HEK293 (cell line): ENCODE data around the gene PRMT7.

Experiments used
- ELK4 ChIP-seq: IDR thresholded peaks from 2 replicates; pipeline ENCODE4 v1.6.1; 2011; ENCODE audit warnings: mild to moderate bottlenecking, low read depth, low read length, borderline replicate concordance
- IKZF3 ChIP-seq: fragments of 450-650 bp; IDR thresholded peaks from 2 replicates; pipeline ENCODE4 v1.5.0; 2018; ENCODE audit warnings: missing biosample characterization, mild to moderate bottlenecking, missing genetic modification characterization, moderate library complexity
- OVOL3 ChIP-seq: fragments of 450-650 bp; formaldehyde crosslinking; IDR thresholded peaks from 2 replicates; pipeline ENCODE4 v1.5.1; 2016; ENCODE audit warnings: missing biosample characterization, missing genetic modification characterization
- PRDM2 ChIP-seq: fragments of 450-650 bp; formaldehyde crosslinking; IDR thresholded peaks from 2 replicates; pipeline ENCODE4 v1.5.1; 2016; ENCODE audit warnings: missing biosample characterization, missing genetic modification characterization, borderline replicate concordance
- SP7 ChIP-seq: fragments of 450-650 bp; formaldehyde crosslinking; IDR thresholded peaks from 2 replicates; pipeline ENCODE4 v1.5.1; 2016; ENCODE audit warnings: missing biosample characterization, missing genetic modification characterization
- WT1 ChIP-seq: fragments of 450-650 bp; formaldehyde crosslinking; IDR thresholded peaks from 2 replicates; pipeline ENCODE4 v1.5.1; 2016; ENCODE audit warnings: missing biosample characterization, missing genetic modification characterization
- YY1 ChIP-seq: fragments of 450-650 bp; formaldehyde crosslinking; IDR thresholded peaks from 2 replicates; pipeline ENCODE4 v1.5.1; 2018; ENCODE audit warnings: missing biosample characterization, missing genetic modification characterization
- ZBTB21 ChIP-seq: fragments of 450-650 bp; formaldehyde crosslinking; IDR thresholded peaks from 2 replicates; pipeline ENCODE4 v1.5.1; 2017; ENCODE audit warnings: missing biosample characterization, missing genetic modification characterization
- ZBTB6 ChIP-seq: fragments of 450-650 bp; formaldehyde crosslinking; IDR thresholded peaks from 2 replicates; pipeline ENCODE4 v1.5.1; 2017; ENCODE audit warnings: missing biosample characterization, missing genetic modification characterization
- ZBTB7A ChIP-seq: fragments of 450-650 bp; formaldehyde crosslinking; IDR thresholded peaks from 2 replicates; pipeline ENCODE4 v1.5.1; 2016; ENCODE audit warnings: low read depth, missing biosample characterization, missing genetic modification characterization
- ZBTB8A ChIP-seq: fragments of 450-650 bp; formaldehyde crosslinking; IDR thresholded peaks from 2 replicates; pipeline ENCODE4 v1.5.1; 2016; ENCODE audit warnings: missing biosample characterization, missing genetic modification characterization
- ZFP41 ChIP-seq: fragments of 450-650 bp; formaldehyde crosslinking; IDR thresholded peaks from 2 replicates; pipeline ENCODE4 v1.5.1; 2016; ENCODE audit warnings: missing biosample characterization, missing genetic modification characterization, borderline replicate concordance
- ZNF10 ChIP-seq: fragments of 450-650 bp; formaldehyde crosslinking; IDR thresholded peaks from 2 replicates; pipeline ENCODE4 v1.5.1; 2017; ENCODE audit warnings: missing biosample characterization, missing genetic modification characterization
- ZNF214 ChIP-seq: fragments of 450-650 bp; formaldehyde crosslinking; IDR thresholded peaks from 2 replicates; pipeline ENCODE4 v1.5.1; 2017; ENCODE audit warnings: missing biosample characterization, mild to moderate bottlenecking, missing genetic modification characterization, borderline replicate concordance
- ZNF26 ChIP-seq: fragments of 450-650 bp; formaldehyde crosslinking; IDR thresholded peaks from 2 replicates; pipeline ENCODE4 v1.5.1; 2016; ENCODE audit warnings: missing biosample characterization, missing genetic modification characterization
- ZNF266 ChIP-seq: fragments of 450-650 bp; formaldehyde crosslinking; IDR thresholded peaks from 2 replicates; pipeline ENCODE4 v1.5.1; 2016; ENCODE audit warnings: missing biosample characterization, missing genetic modification characterization, low read depth
- ZNF335 ChIP-seq: fragments of 450-650 bp; formaldehyde crosslinking; conservative IDR thresholded peaks from 2 replicates; pipeline ENCODE4 v1.5.1; 2016; ENCODE audit warnings: missing biosample characterization, missing genetic modification characterization
- ZNF423 ChIP-seq: fragments of 450-650 bp; formaldehyde crosslinking; IDR thresholded peaks from 2 replicates; pipeline ENCODE4 v1.5.1; 2016; ENCODE audit warnings: missing biosample characterization, missing genetic modification characterization
- ZNF488 ChIP-seq: fragments of 450-650 bp; formaldehyde crosslinking; IDR thresholded peaks from 2 replicates; pipeline ENCODE4 v1.5.1; 2016; ENCODE audit warnings: missing biosample characterization, missing genetic modification characterization
- ZNF544 ChIP-seq: fragments of 450-650 bp; formaldehyde crosslinking; IDR thresholded peaks from 2 replicates; pipeline ENCODE4 v1.5.0; 2017; ENCODE audit warnings: missing biosample characterization, missing genetic modification characterization
- ZNF558 ChIP-seq: fragments of 450-650 bp; formaldehyde crosslinking; IDR thresholded peaks from 2 replicates; pipeline ENCODE4 v1.5.1; 2016; ENCODE audit warnings: missing biosample characterization, missing genetic modification characterization
- ZNF704 ChIP-seq: fragments of 450-650 bp; formaldehyde crosslinking; IDR thresholded peaks from 2 replicates; pipeline ENCODE4 v1.5.1; 2016; ENCODE audit warnings: missing biosample characterization, missing genetic modification characterization
- ZNF785 ChIP-seq: fragments of 450-650 bp; formaldehyde crosslinking; IDR thresholded peaks from 2 replicates; pipeline ENCODE4 v1.5.1; 2016; ENCODE audit warnings: missing biosample characterization, missing genetic modification characterization
- ZSCAN18 ChIP-seq: fragments of 450-650 bp; formaldehyde crosslinking; IDR thresholded peaks from 2 replicates; pipeline ENCODE4 v1.5.1; 2016; ENCODE audit warnings: missing biosample characterization, missing genetic modification characterization

Gene PRMT7

GRCh38 chr16:68264128-68265077 is 46.4 kb upstream of the PRMT7 start, which contains the start of gene SLC7A6 (continued):
- no peak for TF ChIP-seq ZNF26 (tag by site-specific recombination)
- TF ChIP-seq ZBTB8A (tag by site-specific recombination), result 0 out of 2 replicates have a peak, but pooled peaks have one; percentile 31
- no peak for TF ChIP-seq ELK4
- 0 out of 2 replicates have a peak, but pooled peaks have one; percentile 4 for TF ChIP-seq ZBTB6 (tag by site-specific recombination)
- peak; percentile 88; the same call in 1 of the 2 replicates for TF ChIP-seq PRDM2 (tag by site-specific recombination)
- TF ChIP-seq WT1 (tag by site-specific recombination), result no peak
- 0 out of 2 replicates have a peak, but pooled peaks have one; percentile 11 for TF ChIP-seq ZNF266
- TF ChIP-seq ZNF785, result peak; percentile 62; the same call in 1 of the 2 replicates
- TF ChIP-seq ZNF10 (tag by site-specific recombination), result no peak
- TF ChIP-seq ZNF488 (tag by site-specific recombination), result no peak
- no peak for TF ChIP-seq ZSCAN18
- TF ChIP-seq ZNF335 (tag by site-specific recombination), result peak; percentile 90
- TF ChIP-seq OVOL3 (tag by site-specific recombination), result 0 out of 2 replicates have a peak, but pooled peaks have one; percentile 21
- no peak for TF ChIP-seq ZBTB21 (tag by site-specific recombination)
- TF ChIP-seq ZBTB7A (tag by site-specific recombination), result peak; percentile 77; the same call in 1 of the 2 replicates
- peak; percentile 32 for TF ChIP-seq SP7 (tag by site-specific recombination)
- TF ChIP-seq IKZF3 (tag by site-specific recombination), result 0 out of 2 replicates have a peak, but pooled peaks have one; percentile 36
- no peak for TF ChIP-seq ZFP41 (tag by site-specific recombination)
- TF ChIP-seq YY1 (tag by site-specific recombination), result no peak
- TF ChIP-seq ZNF423, result no peak
- no peak for TF ChIP-seq ZNF544 (tag by site-specific recombination)
- TF ChIP-seq ZNF214 (tag by site-specific recombination), result no peak
- TF ChIP-seq ZNF704 (tag by site-specific recombination), result no peak
- TF ChIP-seq ZNF558 (tag by site-specific recombination), result no peak
